GM21526 (cell line): ENCODE measurements around the gene NR4A1.
A peak's percentile ranks its signal among the peaks of the same experiment; 100 is the strongest.

Experiments used
- ATAC-seq: cut with Tn5 transposase; IDR thresholded peaks from one replicate; pipeline ENCODE4 v1.9.1; 2021; ENCODE audit warnings: moderate library complexity; ENCODE audit not compliant: unreplicated experiment, low FRiP score

NR4A1 gene

GRCh38 chr12:52015532-52016041 lies 35.7 kb upstream of the NR4A1 start:
- no peak for ATAC-seq

- no peak for ATAC-seq
These were observed 32.7 kb upstream of the NR4A1 start for GRCh38 chr12:52018433-52019112.

GRCh38 chr12:52019113-52019770 lies 32.0 kb upstream of the NR4A1 start:
- ATAC-seq, result no peak

GRCh38 chr12:52020539-52021336 lies 30.5 kb upstream of the NR4A1 start:
- no peak for ATAC-seq

- ATAC-seq, result no peak
These were observed 28.4 kb upstream of the NR4A1 start for GRCh38 chr12:52022841-52023181.

- ATAC-seq, result no peak
These were observed 27.9 kb upstream of the NR4A1 start for GRCh38 chr12:52023182-52023975.

GRCh38 chr12:52023976-52024688 lies 27.1 kb upstream of the NR4A1 start:
- no peak for ATAC-seq

- no peak for ATAC-seq
These were observed 26.4 kb upstream of the NR4A1 start for GRCh38 chr12:52024845-52025230.

- no peak for ATAC-seq
These were observed 25.0 kb upstream of the NR4A1 start for GRCh38 chr12:52026263-52026662.

GRCh38 chr12:52027085-52027843 lies 24.0 kb upstream of the NR4A1 start:
- no peak for ATAC-seq

GRCh38 chr12:52029685-52030084 lies 21.6 kb upstream of the NR4A1 start:
- no peak for ATAC-seq

- ATAC-seq, result no peak
These were observed 18.8 kb upstream of the NR4A1 start for GRCh38 chr12:52032446-52032803.

- ATAC-seq, result peak; percentile 86
These were observed 18.3 kb upstream of the NR4A1 start for GRCh38 chr12:52032804-52033445.

GRCh38 chr12:52033446-52034140 lies 17.6 kb upstream of the NR4A1 start:
- no peak for ATAC-seq

GRCh38 chr12:52035190-52035589 lies 16.1 kb upstream of the NR4A1 start:
- ATAC-seq, result no peak

GRCh38 chr12:52035926-52036325 lies 15.3 kb upstream of the NR4A1 start:
- ATAC-seq, result no peak

- ATAC-seq, result no peak
These were observed 14.6 kb upstream of the NR4A1 start for GRCh38 chr12:52036587-52037171.

- ATAC-seq, result no peak
These were observed 13.9 kb upstream of the NR4A1 start for GRCh38 chr12:52037248-52037861.
